HG03460 (cell line): ENCODE data around the gene ATF6B.
"Not testable (repeated sequence)": the region's sequence is repeated elsewhere in the genome, so short reads cannot be mapped to it uniquely, and the experiment has no call there.

ENCODE experiments used
- ATAC-seq: cut with Tn5 transposase; IDR thresholded peaks from one replicate; pipeline ENCODE4 v1.9.1; 2021; ENCODE audit not compliant: unreplicated experiment

The ATF6B gene

DNA sequence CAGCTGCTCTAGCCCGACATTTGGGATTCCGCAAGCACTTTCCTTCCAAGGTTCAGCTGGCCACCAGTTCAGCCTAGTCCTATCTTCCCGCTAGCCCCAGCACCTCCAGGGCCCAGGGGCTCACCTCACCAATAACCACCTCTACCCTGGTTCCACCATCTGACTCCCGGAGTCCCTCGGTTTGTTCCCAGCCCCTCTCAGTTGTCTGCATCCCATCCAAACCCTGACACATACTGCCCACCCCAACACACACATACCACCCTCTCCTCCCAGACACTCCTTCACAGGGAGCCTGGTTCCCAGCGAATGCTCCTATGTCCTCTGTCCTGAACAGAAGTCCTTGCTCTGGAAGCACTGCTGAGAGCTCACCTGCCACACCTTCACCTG lies 19.3 kb downstream of the ATF6B start:
- ATAC-seq, result no peak

DNA sequence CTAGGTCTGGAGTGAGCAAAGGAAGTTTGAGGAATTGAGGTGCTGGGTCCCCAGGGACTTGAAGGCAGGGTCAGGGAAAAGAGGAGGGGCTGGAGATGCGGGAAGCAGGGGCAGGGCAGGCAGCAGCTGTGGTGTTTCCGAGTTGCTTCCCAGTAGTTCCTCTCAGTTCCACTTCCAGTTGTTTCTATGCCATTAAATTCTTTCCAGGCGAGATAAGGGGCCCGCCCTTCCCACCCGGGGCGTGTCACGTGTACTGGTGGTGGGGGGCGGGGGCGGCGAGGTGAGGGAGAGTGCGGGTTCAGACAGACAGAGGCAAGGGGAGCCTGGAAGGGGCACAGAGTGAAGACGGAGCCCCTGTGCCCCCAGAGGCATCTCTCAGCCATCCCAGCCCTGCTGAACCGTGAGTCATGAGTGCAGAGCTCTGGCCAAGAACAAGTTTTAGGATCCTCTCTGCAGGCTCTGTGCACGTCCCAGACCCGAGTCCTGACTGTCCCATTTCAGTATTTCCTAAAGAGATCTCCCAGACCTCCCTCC lies 19.9 kb downstream of the ATF6B start:
- no peak for ATAC-seq

DNA sequence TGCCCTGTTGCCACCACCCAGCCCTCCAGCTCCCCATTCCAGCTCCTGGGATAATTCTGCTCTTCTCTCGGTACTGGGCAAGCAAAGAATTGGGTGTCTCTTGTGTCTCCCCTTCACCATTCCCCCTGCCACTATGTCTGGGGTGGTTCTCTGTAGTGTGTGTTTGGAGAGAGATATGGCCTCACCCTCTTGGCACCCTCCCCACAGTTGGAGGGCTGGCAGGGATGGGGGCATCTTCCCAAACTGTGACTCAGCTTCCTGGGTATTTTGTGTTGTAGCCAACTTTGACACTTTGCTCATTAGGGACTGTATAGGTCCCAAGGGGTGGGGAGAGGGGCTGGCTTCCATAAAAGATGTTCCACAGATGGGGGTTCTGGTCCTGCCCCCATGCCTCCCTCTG lies 20.6 kb downstream of the ATF6B start:
- no peak for ATAC-seq

DNA sequence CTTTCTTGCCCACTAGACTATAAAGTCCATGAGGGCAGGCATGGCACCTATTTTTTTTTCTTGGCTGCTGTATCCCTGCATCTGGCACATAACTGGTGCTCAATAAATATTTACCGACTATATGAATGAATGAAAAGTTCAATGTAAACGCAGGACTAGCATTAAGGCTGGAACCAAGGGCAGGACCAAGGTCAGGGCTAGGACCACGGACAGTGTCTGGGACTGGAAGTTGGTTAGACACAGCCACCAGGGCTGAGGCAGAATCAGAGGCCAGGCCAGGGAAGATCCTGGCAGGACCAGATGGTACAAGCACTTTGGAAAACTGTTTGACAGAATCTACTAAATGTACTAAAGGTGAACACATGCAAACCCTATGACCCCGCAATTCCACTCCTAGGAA lies 22.6 kb downstream of the ATF6B start:
- no peak for ATAC-seq

DNA sequence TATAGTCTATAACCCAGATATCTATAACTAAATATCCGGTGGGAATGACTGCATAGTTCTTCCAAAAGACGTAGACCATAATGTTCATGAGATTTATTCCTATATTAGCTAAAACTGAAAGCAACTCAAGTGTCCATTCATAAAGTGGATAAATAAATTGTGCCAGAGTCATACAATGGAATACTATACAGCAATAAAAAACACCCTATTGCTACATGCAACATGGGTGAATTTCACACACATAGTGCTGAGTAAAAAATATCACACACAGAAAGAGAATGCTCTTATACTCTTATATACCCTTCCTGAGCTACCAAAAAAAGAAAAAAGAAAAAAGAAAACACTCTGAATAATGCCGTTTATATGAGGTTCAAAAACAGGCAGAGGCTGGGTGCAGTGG lies 25.8 kb downstream of the ATF6B start:
- no peak for ATAC-seq

DNA sequence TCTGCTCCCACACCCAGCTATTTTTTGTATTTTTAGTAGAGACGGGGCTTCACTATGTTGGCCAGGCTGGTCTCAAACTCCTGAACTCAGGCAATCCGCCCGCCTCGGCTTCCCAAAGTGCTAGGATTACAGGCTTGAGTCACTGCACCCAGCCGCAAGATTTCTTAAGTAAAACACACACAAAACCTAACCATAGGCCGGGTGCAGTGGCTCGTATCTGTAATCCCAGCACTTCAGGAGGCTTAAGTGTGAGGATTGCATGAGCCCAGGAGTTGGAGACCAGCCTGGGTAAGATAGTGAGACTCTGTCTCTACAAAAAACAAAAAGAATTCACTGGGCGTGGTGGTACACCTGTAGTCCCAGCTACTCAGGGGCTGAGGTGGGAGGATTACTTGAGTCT lies 27.8 kb downstream of the ATF6B start:
- not testable (repeated sequence) for ATAC-seq

DNA sequence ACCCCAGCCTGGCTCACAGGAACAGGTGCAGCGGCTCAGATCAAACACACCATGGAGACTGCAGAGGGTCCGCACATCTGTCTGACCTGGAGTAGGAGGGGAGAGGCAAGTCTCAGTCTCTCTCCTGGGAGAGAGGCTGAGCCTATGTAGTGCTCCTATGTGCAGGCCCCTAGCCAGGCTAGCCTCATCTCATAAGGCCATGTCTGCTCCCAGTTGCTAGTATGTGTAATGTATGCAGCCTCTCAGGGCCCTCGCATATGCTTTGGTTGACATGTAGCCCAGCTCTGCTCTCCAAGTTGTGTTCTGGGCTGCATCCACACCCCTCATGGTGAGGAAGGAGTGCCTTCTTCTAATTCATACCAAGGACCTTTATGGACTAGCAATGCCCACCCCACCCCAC lies 30.7 kb downstream of the ATF6B start:
- no peak for ATAC-seq

DNA sequence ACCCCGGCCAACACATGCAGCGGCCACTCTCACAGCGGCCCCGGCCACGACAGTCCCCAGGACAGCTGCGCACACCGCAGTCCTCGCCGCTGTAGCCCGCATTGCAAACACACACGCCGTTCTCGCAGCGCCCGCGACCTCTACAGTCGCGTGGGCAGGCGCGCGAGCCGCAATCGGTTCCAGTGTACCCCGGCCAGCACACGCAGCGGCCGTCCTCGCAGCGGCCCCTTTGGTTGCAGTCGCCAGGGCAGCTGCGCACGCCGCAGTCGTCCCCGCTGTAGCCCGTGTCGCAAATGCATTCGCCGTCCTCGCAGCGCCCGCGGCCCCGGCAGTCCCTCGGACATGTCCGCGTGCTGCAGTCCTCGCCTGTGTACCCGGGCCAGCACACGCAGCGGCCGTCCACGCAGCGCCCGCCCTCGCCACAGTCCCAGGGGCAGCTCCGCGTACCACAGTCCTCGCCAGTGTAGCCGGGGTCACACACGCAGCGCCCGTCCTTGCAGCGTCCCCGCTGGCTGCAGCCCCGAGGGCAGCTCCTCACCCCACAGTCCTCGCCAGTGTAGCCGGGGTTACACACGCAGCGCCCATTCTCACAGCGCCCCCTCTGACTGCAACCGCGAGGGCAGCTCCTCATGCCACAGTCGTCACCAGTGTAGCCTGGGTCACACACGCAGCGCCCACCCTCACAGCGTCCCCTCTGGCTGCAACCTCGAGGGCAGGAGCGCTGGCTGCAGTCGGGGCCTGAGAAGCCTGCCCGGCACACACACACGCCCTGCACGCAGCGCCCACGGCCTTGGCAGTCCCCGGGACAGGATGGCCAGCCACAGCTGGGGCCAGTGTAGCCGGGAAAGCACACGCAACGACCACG lies 31.4 kb downstream of the ATF6B start:
- ATAC-seq, result no peak

DNA sequence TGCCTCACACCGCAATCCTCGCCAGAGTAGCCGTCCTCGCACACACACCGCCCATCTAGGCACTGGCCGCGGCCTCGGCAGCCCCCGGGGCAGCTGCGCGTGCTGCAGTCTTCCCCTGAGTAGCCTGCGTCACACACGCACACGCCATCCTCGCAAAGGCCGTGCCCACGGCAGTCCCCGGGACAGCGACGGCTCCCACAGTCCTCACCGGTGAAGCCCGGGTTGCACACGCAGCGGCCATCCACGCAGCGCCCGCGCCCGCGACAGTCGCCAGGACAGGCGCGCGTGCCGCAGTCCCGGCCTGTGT lies 32.0 kb downstream of the ATF6B start:
- no peak for ATAC-seq

DNA sequence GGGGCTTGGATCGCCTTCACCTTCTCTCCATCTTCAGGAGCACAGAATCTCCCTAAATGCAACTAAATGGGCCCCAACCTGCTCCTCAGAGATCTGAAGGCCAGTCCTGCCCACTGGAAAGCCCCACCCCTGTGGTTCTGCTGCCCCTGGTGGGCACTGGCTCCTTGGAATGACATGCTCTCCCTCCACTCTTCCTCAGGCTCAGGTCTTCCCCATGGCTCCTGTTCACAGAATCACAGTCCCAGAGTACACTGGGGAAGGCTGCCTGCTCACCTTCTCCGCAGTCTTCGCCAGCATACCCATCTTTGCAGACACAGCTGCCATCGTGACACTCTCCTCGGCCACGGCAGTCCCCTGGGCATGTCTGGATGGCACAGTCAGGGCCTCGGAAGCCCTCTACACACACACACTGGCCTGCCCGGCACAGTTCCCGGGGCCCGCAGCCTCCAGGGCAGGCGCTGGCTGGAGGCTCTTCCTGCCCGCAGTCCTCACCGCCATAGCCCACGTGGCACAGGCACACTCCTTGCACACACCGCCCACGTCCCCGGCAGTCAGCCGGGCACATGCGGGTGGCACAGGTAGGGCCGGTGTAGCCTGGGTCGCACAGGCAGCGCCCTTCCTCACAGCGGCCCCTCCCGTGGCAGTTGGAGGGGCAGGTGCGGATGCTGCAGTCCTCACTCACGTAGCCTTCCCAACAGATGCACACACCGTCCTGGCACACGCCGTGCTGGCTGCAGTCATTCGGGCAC lies 32.5 kb downstream of the ATF6B start:
- no peak for ATAC-seq

DNA sequence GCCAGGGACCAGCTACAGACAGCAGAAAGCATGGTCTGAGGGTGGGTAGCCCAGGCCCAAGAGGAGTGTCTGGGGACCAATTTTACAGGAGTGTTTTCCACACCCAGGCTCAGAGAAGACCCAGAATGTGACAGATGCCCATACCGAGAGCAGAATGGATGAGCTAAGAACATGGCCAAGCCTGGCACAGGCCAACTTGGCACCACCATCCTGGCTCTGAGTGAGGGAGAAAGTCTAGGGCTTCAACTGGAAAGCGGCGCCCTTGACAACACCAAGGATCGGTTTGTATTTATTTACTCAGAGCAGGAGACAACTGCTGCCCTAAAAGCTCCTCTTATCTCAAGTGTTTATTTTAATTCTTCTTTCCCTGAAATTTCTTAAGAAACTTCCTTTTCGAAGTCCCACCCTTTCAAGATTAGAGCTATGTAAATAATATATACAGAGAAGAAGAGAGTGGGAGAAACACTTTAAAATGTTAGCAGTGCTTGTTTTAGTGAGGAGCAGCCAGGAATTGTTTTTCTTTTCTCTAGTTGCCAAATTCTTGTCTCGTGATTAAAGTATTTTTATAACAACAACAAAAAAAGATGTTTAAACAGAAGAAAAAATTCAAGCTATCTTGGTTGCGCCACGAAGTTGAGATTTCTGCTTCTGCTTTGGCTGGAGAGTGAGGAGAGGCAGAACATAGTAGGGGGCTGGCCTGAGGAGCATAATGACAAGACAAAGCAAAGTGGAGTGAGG lies 35.1 kb downstream of the ATF6B start:
- no peak for ATAC-seq

DNA sequence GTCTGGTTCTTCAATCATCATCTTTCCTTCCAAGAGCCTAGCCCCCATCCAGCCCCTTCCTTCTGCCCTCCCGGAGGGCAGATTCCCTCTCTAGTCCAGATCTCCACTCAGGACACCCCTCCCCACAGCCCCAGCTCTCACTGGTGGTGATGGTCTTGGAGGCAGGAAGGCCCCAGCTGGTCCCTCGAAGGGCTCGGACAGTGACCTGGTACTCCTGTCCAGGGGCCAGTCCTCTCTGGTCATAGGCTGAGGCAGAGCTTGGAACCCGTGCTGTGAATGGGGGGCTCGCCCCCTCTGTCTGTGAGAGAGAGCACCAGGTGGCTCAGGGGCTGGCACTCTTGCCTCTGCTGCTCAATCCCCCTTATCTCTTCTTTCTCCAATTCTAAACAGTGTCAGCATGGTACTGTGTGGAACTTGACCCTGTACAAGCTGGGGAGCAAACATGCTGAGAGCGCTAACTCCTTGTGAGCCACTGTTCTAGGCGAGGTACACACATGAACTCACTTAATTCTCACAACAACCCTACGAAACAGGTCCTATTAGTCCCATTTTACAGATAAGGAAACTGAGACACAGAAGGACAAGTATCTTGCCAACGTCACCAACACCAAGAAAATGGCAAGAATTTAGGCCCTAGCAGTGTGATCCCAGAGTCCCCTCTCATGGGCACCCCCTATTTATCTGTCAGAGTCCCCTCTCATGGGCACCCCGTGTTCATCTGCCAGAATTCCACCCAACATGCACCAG lies 38.8 kb downstream of the ATF6B start:
- ATAC-seq, result no peak

DNA sequence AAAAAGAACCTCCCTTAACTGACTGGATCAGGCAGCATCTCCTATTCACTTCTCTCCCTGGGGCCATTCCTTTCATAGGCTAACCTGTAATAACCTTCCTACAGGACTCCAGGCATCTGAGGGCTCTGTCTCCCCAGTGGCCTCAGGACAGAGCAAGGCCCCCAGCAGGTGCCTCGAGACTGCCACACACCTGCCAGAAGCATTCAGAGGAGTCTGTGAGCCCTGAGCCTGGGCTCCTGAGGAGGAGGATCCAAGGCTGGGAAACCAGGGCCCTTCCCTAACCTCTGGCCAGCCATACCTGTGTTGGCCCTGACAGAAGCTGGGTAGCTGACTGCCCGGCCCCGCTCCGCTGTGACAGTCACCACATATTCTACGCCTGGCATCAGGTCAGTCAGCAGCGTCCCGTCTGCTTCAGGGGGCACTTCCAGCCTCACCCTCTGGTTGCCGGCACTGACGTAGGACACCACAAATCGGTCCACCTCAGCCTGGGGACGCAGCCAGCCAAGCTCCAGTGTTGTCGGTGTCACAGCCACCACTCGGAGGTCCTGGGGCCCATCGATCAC lies 39.5 kb downstream of the ATF6B start:
- no peak for ATAC-seq

DNA sequence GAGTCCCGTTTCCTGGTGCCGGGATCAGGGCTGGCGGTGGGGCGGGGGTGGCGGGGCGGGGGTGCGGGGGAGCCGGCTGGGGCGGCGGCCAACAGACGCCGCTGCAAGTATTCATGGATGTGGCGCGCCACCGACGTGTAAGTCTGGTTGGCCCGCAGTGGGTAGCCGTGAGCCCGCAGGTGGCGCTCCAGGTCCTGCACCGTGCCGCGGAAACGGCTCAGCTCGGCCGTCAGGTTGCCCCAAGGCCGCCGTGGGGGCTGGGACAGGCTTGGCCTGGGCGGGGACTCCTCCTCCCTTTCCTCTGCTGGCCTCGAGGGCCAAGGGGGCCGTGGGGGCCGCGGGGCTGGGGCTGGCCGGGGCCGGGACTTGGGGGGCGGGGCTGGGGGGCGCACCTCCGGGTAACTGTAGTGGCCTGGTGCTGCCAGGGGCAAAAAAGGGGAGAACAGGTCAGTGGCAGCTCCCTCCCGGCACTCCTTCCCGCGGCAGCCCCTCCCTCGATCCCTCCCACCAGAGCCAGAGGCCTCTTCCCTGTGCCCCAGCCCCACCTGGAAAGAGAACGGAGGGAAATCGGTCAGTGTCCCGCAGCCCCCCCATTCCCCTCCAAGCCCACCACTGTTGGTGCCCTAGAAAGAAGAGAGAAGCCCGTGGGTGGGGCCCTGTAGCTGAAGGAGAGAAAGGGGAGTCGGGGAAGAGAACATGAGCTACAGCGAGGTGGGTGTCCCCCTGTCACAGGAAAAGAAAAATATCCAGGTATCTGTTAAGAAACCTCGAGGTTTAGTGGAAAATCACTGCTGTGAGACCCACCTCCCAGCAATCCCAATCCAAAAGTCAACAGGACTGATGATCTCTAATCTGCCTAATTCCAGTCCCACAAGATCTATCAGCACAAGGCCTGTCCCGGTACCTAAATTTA lies 40.2 kb downstream of the ATF6B start:
- no peak for ATAC-seq

DNA sequence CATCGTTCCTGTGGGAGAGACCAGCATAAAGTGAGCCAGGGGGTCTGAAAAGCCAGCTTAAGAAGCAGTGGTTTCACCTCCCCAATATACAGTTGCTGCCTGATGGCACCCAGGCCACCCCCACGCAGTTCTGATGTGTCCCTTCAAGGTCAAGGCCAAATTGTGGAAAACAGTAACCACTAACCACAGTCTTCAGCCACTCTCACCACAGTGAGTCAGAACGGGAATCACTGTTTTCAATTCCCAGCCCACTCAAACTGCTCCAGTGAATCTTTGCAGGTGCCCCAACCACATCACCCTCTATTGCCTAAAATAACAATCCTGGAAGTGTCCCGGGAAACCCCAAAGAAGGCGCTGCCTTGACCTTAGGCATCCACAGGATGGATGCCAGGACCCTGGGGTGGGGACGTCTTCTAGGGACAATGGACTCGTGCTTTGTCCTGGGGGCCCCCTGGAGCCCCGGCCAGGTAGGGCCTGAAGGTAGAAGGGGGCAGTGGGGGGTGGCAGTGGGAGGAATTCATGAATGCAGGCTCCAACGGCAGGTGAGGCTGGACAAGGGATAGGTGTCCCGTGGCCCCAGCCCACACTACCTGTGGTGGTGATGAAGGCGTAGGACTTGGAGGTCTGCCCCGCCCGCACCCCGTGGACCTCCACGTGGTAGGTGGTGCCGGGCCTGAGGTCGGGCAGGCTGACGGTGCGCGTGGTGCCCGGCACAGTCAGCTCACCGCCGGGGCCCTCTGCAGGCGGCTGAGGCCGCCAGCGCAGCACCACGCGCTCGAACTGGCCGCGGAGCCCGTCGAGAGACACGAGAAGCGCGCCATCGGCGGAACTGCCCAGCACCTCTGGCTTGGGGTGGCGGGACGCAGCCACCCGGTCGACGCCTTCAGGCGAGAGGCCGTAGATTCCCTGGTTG lies 41.1 kb downstream of the ATF6B start:
- no peak for ATAC-seq

DNA sequence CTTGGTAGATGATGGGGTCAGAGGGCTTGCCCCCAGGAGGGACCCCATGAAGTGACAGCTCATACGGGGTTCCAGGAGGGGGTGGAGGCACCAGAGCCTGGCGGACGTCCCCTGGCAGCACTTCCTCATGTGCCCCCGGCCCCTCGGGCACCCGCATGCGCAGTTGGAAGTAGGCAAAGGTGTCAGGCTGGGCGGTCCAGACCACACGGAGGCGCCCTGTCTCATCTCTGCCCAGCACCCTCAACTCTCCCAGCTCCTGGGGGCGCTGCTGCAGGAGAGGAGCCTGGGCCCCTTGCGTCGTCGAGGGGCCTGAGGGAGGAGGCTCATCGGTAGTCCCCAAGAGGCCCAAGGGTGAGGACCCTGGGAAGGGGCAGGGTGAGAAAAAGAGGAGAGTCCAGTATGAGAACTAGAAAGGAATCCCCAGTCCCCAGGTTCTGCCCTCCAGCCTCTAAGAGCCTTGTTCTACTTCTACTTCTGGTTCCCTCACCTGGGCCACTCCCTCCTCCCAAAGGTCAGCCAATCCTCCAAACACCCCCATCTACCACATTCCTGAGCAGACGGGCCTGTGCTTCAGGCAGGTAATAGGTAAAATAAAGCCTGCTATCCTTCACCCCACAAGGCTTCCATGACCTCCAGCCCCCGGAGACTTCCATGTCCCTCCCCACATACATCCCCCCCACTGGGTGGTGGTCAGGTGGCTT lies 42.1 kb downstream of the ATF6B start:
- ATAC-seq, result no peak

DNA sequence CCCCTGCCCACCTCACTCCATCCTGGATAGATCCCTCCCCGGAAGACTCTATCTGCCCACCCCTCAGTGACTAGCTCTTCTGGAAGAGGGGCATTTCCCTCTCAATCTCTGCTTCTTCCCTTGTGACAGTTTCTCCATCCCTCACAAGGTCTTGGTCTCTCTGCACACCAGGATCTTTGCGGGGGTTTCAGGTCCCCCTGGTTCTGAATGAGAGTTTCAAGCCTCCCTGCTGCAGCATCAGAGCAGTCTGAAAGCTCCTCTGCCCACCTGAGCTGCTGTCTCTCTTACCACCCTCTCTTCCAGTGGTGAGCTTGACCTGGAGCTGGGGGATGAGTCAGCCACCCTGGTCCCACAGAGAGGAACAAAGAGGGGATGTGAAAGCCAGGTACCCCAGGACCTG lies 43.3 kb downstream of the ATF6B start:
- no peak for ATAC-seq
